ENCODE data around the gene CAPN13. TPM values are rescaled to one million over a fixed set of nuclear protein-coding genes. Genes with fewer than 3 reads are reported as not detected.

CAPN13 gene
- total RNA-seq, 4 donors from 2014 or later: not detected

- intact Hi-C loops (cut with DNase I): no loop called here
- 52% methylated on average over 14 of the region's 15 CpGs for WGBS
These were observed 73.2 kb downstream of the CAPN13 start for GRCh38 chr2:30733876-30734520.

GRCh38 chr2:30732876-30733275 lies 74.4 kb downstream of the CAPN13 start:
- no peak for DNase-seq (ENCODE audit: extremely low spot score)
- TF ChIP-seq, protein P1, sequence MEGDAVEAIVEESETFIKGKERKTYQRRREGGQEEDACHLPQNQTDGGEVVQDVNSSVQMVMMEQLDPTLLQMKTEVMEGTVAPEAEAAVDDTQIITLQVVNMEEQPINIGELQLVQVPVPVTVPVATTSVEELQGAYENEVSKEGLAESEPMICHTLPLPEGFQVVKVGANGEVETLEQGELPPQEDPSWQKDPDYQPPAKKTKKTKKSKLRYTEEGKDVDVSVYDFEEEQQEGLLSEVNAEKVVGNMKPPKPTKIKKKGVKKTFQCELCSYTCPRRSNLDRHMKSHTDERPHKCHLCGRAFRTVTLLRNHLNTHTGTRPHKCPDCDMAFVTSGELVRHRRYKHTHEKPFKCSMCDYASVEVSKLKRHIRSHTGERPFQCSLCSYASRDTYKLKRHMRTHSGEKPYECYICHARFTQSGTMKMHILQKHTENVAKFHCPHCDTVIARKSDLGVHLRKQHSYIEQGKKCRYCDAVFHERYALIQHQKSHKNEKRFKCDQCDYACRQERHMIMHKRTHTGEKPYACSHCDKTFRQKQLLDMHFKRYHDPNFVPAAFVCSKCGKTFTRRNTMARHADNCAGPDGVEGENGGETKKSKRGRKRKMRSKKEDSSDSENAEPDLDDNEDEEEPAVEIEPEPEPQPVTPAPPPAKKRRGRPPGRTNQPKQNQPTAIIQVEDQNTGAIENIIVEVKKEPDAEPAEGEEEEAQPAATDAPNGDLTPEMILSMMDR (IDR thresholded peaks at IDR 0.05): no peak
- TF ChIP-seq EP300 (IDR thresholded peaks at IDR 0.05) (no peak), POLR2A (IDR thresholded peaks at IDR 0.05; ENCODE audit: low read depth) (no peak), POLR2AphosphoS5 (IDR thresholded peaks at IDR 0.05) (no peak)
- H3K27me3 ChIP-seq: peaks cover 0 to 44% (median 3%) of the 10 kb centered on the region in 4 donors
- 73% methylated on average over 3 of the region's 4 CpGs for WGBS
- no peak overlapping the region for H3K27ac ChIP-seq (replicated peaks in 1 of 4)
- no peak overlapping the region for H3K4me3 ChIP-seq
- no peaks in the 10 kb centered on the region for H3K36me3 ChIP-seq
- intact Hi-C loops (cut with DNase I): no loop called here
- no peaks in the 10 kb centered on the region for H3K4me1 ChIP-seq
- no peaks in the 10 kb centered on the region for H3K9me3 ChIP-seq

More at GRCh38 chr2:30733876-30734520, 73.2 kb downstream of the CAPN13 start:
- H3K27ac ChIP-seq (replicated peaks in 1 of 4): no peak overlapping the region
- TF ChIP-seq, protein P1 (IDR thresholded peaks at IDR 0.05): no peak
- no peak for TF ChIP-seq POLR2A (IDR thresholded peaks at IDR 0.05; ENCODE audit: low read depth)
- no peak for TF ChIP-seq EP300 (IDR thresholded peaks at IDR 0.05)
- TF ChIP-seq POLR2AphosphoS5 (IDR thresholded peaks at IDR 0.05): no peak
- H3K36me3 ChIP-seq: no peaks in the 10 kb centered on the region
- peaks cover 0 to 41% (median 3%) of the 10 kb centered on the region in 4 donors for H3K27me3 ChIP-seq
- no peak for DNase-seq (ENCODE audit: extremely low spot score)
- no peak overlapping the region for H3K4me3 ChIP-seq
- no peaks in the 10 kb centered on the region for H3K9me3 ChIP-seq
- H3K4me1 ChIP-seq: no peaks in the 10 kb centered on the region

DNA sequence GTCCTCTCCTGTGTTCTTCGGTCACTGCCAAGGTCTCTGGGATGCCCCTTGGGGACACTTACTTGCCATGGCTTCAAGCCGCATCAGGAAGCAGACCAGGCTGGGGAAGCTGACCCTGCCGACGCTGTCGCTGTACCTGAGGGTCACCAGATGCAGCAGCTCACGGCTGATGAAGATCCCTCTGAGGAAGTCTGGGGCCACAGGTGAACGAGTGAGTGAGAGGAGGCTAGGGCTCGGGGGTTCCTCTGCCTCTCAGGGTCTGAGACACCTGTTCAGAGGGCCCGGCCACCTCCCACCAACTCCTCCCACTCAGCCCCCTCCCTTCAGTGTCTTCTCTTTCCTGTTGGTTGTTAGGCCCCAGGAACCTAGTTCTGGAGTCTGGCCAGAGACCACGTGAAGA lies 74.9 kb downstream of the CAPN13 start:
- Histone ChIP-seq H3K4me3 (no peak overlapping the region), H3K27ac (replicated peaks in 1 of 4) (no peak overlapping the region), H3K4me1 (no peaks in the 10 kb centered on the region), H3K36me3 (no peaks in the 10 kb centered on the region), H3K9me3 (no peaks in the 10 kb centered on the region), H3K27me3 (peaks cover 0 to 48% (median 3%) of the 10 kb centered on the region in 4 donors)
- WGBS: 78% methylated on average over 5 of the region's 10 CpGs
- intact Hi-C loops (cut with DNase I): no loop called here
- DNase-seq (ENCODE audit: extremely low spot score): no peak
- TF ChIP-seq, protein P1 (IDR thresholded peaks at IDR 0.05): no peak
- TF ChIP-seq POLR2A (IDR thresholded peaks at IDR 0.05; ENCODE audit: low read depth) (no peak), POLR2AphosphoS5 (IDR thresholded peaks at IDR 0.05) (no peak), EP300 (IDR thresholded peaks at IDR 0.05) (no peak)

DNA sequence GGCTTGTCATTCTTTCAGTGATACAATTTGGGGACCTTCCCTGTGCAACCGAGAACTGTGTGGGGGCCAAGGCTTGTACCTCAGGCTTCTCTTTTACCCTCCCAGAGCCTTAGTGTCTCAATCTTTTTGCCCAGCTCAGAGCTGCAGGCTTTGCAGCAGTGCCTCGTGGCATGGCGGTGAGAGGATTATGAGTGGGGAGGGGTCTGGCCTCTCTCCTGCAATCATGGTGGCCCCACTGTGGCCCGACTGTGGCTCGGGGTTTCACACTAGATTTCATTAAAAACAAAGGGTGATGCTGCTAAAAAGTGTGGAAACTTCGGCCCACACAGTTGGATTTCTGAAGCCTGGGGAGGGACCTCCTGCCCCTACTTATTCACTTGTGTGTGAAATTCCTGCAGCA lies 75.5 kb downstream of the CAPN13 start:
- Histone ChIP-seq H3K9me3 (no peaks in the 10 kb centered on the region), H3K36me3 (no peaks in the 10 kb centered on the region), H3K4me3 (no peak overlapping the region), H3K4me1 (no peaks in the 10 kb centered on the region), H3K27me3 (peaks cover 0 to 48% (median 3%) of the 10 kb centered on the region in 4 donors), H3K27ac (replicated peaks in 1 of 4) (no peak overlapping the region)
- no peak for DNase-seq (ENCODE audit: extremely low spot score)
- 86% methylated on average over 5 of the region's 6 CpGs for WGBS
- intact Hi-C loops (cut with DNase I): no loop called here
- no peak for TF ChIP-seq POLR2AphosphoS5 (IDR thresholded peaks at IDR 0.05)
- TF ChIP-seq EP300 (IDR thresholded peaks at IDR 0.05): no peak
- no peak for TF ChIP-seq POLR2A (IDR thresholded peaks at IDR 0.05; ENCODE audit: low read depth)
- TF ChIP-seq, protein P1 (IDR thresholded peaks at IDR 0.05): no peak

Measured in esophagus muscularis mucosa (tissue), 4 donors.